GM12878 (cell line): Measurements from ENCODE around the gene CSH2. TPM values are rescaled to one million over a fixed set of nuclear protein-coding genes. Genes with fewer than 3 reads are reported as not detected.

Experiments used
- ATAC-seq: fragments of 200-7000 bp; cut with Tn5 transposase; 3 replicates; pipeline ENCODE4 v1.9.1; 2020; ENCODE audit warnings: mild to moderate bottlenecking, moderate library complexity
- BruUV-seq: library from RNA; stranded (reverse); fragments of 400-500 nt; replicated peaks from 2 replicates; lab custom pipeline; 2021; lab: Mats Ljungman, UMichigan
- CTCF ChIA-PET: fragments of 300-600 bp; sonication (Branson Sonifier 250); formaldehyde crosslinking; extraction: SDS; loops from one replicate; lab custom pipeline; 2021; ENCODE audit warnings: inconsistent platforms; lab: Yijun Ruan, JAX
- POLR2A ChIA-PET: fragments of 350-600 bp; formaldehyde crosslinking; extraction: SDS; loops from one replicate; lab custom pipeline; 2021; ENCODE audit warnings: inconsistent platforms; lab: Charles Lee
- RAD21 ChIA-PET: fragments of 300-600 bp; sonication (Branson Sonifier 250); formaldehyde crosslinking; loops from one replicate; lab custom pipeline; 2023; ENCODE audit warnings: antibody characterized with exemption; ENCODE audit not compliant: unreplicated experiment; lab: Charles Lee
- SMC1A ChIA-PET: fragments of 300-600 bp; sonication (Branson Sonifier 250); formaldehyde crosslinking; loops from one replicate; lab custom pipeline; 2023; ENCODE audit not compliant: unreplicated experiment, uncharacterized antibody; lab: Charles Lee
- DNase-seq: peaks from one replicate; pipeline ENCODE4 v3.0.0-alpha.2; 2011; ENCODE audit warnings: low read depth, low spot score
- FAIRE-seq: peaks from 3 replicates; lab custom pipeline; 2011; peaks lifted over from hg19 to GRCh38; lab: Jason Lieb, UNC
- H2AFZ ChIP-seq: 2 replicates; pipeline ENCODE4 v1.6.0; 2011; ENCODE audit warnings: low read depth, low read length, control low read depth; ENCODE audit not compliant: control insufficient read depth
- H3K27ac ChIP-seq: 2 replicates; pipeline ENCODE4 v1.5.1; 2011; ENCODE audit warnings: control low read depth; ENCODE audit not compliant: control insufficient read depth, insufficient read depth
- H3K27me3 ChIP-seq, 2 experiments: replicated peaks in 1 of 2; 2 replicates each; pipeline versions ENCODE4 v1.6.0 to v1.6.1; 2011; ENCODE audit warnings: low read length in 1 of 2; ENCODE audit not compliant: control insufficient read depth in 2 of 2, insufficient read depth in 2 of 2
- H3K36me3 ChIP-seq, 2 experiments: 2 replicates each; pipeline ENCODE4 v1.5.1; 2011; ENCODE audit warnings: low read length in 1 of 2; ENCODE audit not compliant: control insufficient read depth in 2 of 2, insufficient read depth in 2 of 2
- H3K4me1 ChIP-seq: 2 replicates; pipeline ENCODE4 v1.6.1; 2011; ENCODE audit warnings: mild to moderate bottlenecking, low read length, moderate library complexity, mixed read lengths; ENCODE audit not compliant: control insufficient read depth, insufficient read depth
- H3K4me2 ChIP-seq: 2 replicates; pipeline ENCODE4 v1.6.0; 2011; ENCODE audit warnings: control low read depth; ENCODE audit not compliant: control insufficient read depth, insufficient read depth
- H3K4me3 ChIP-seq: fragments of 200-600 bp; sonication (generic); 2 replicates; pipeline ENCODE4 v1.5.1; 2016
- H3K79me2 ChIP-seq: 2 replicates; pipeline ENCODE4 v1.6.0; 2011; ENCODE audit warnings: low read length; ENCODE audit not compliant: control insufficient read depth, insufficient read depth
- H3K9ac ChIP-seq: 2 replicates; pipeline ENCODE4 v1.8.0; 2011; ENCODE audit warnings: low read length, control low read depth, mixed read lengths; ENCODE audit not compliant: control insufficient read depth, insufficient read depth
- H3K9me3 ChIP-seq: replicated peaks from 3 replicates; pipeline ENCODE4 v1.5.1; 2011; ENCODE audit warnings: mild to moderate bottlenecking, low read length; ENCODE audit not compliant: control insufficient read depth, insufficient read depth
- H4K20me1 ChIP-seq: 2 replicates; pipeline ENCODE4 v1.6.0; 2011; ENCODE audit not compliant: control insufficient read depth, insufficient read depth
- CHD2 ChIP-seq: IDR thresholded peaks from 2 replicates; pipeline ENCODE4 v1.6.1; 2011; ENCODE audit warnings: low read depth, low read length, improper control_type of control experiment, borderline replicate concordance
- EED ChIP-seq: sonication (generic); IDR thresholded peaks from 2 replicates; pipeline ENCODE4 v1.6.1; 2016; ENCODE audit warnings: antibody characterized with exemption, low read depth
- IRF4 ChIP-seq: IDR thresholded peaks from 2 replicates; pipeline ENCODE4 v1.6.1; 2011; ENCODE audit warnings: low read depth, low read length
- MEF2B ChIP-seq: fragments of 450-650 bp; IDR thresholded peaks from 2 replicates; pipeline ENCODE4 v1.6.1; 2018; ENCODE audit warnings: mild to moderate bottlenecking, moderate library complexity; ENCODE audit not compliant: partially characterized antibody, poor library complexity, severe bottlenecking
- MTA2 ChIP-seq: fragments of 450-650 bp; IDR thresholded peaks from 2 replicates; pipeline ENCODE4 v1.6.1; 2016; ENCODE audit warnings: low read depth, mild to moderate bottlenecking, moderate library complexity
- MTA3 ChIP-seq: IDR thresholded peaks from 2 replicates; pipeline ENCODE4 v1.6.1; 2012; ENCODE audit warnings: low read length, inconsistent platforms, borderline replicate concordance
- NBN ChIP-seq: fragments of 450-650 bp; IDR thresholded peaks from 2 replicates; pipeline ENCODE4 v1.6.1; 2016
- NRF1 ChIP-seq: conservative IDR thresholded peaks from 2 replicates; pipeline ENCODE4 v1.6.1; 2011; ENCODE audit warnings: mild to moderate bottlenecking, low read depth, low read length, improper control_type of control experiment
- SIX5 ChIP-seq: IDR thresholded peaks from 2 replicates; pipeline ENCODE4 v1.6.1; 2011; ENCODE audit warnings: mild to moderate bottlenecking, low read depth, low read length, moderate library complexity; ENCODE audit not compliant: severe bottlenecking
- ZNF207 ChIP-seq: fragments of 450-650 bp; IDR thresholded peaks from 2 replicates; pipeline ENCODE4 v1.6.1; 2014; ENCODE audit warnings: antibody characterized with exemption, mild to moderate bottlenecking, borderline replicate concordance
- WGBS: methylation state at CpG from one replicate; pipeline ENCODE4 v1.1.6; 2016; ENCODE audit warnings: low lambda C conversion rate; ENCODE audit not compliant: insufficient replicate concordance, insufficient coverage; ENCODE audit errors: missing lambda C conversion rate; 5-methylcytosine and 5-hydroxymethylcytosine counted together
- in situ Hi-C: fragments of 300-500 bp; cut with MboI; formaldehyde crosslinking; loops from 9 replicates; pipeline ENCODE4 v1.14.3; 2018; ENCODE audit warnings: mixed read lengths
- intact Hi-C: fragments of 100-400 bp; cut with micrococcal nuclease; formaldehyde crosslinking; loops from one replicate; pipeline ENCODE4 v1.14.2; 2022; ENCODE audit not compliant: unreplicated experiment
- polyA plus RNA-seq, 11 experiments: library from polyadenylated mRNA; depleted of rRNA in 4 of 11; unstranded in 6 of 11; stranded (reverse) in 5 of 11; fragments of >200 nt; fragmentation: Nextera tagmentation in 4 of 11; fragmentation: Illumina TruSeq in 1 of 11; extraction: Ambion mirVana in 4 of 11; extraction: Trizol in 1 of 11; gene quantifications; 1 replicate in 1 of 11; 2 replicates in 10 of 11; pipeline versions ENCODE4 v1.2.1 to v1.2.3, GENCODE V29; 2011 to 2016; ENCODE audit warnings: inconsistent platforms in 2 of 11, missing spikeins in 2 of 11, low read depth in 1 of 11
- total RNA-seq, 4 experiments: library from RNA; depleted of rRNA in 3 of 4; stranded (reverse); fragments of >200 nt in 3 of 4; fragmentation: Illumina TruSeq in 1 of 4; extraction: Trizol in 1 of 4; gene quantifications; 2 replicates each; pipeline versions ENCODE4 v1.2.1 to v1.2.3, GENCODE V29; 2013 to 2021

CSH2 gene
- total and polyA plus RNA-seq, 10 of the 15 experiments (the other 5 are each of a cell fraction or from before 2014, with no cell fraction given), result not detected

DNA sequence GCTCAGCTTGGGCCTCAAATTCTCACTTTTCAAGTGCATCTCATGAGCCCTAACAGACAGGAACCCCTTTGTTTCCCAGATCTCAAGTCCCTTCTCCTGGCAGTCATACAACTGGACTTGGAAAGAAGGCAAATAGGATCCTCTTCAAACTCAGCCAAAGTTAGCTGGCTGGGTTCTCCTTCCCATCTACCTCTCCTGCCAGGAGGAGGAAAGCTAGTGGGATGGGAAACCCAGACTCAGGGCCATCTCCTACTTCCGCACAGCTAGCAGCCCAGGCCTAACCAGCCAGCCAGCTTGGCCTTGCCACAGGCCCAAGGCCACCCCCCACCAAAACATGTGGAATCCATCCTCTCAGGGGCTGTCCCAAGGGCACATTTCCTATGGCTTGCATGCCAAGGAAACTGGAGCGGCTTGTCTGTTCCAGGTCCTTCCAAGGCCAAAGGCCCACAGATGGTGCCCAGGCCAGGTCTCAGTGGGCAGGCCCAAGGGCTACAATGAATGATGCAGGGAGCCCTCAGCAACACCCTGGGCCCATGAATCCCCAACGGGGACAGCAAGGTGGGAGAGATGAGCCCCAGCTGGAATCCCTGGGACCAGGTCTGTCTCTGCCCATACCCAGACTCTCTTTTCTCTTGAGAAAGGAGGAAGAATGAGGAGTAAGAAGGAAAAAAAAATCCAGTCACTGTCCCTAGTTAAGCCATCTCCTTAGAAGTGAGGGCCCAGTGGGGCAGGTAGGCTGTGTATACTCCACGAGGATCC lies 32.7 kb downstream of the CSH2 start (continued):
- TF ChIP-seq MEF2B, result no peak
- TF ChIP-seq, all 136 proteins: peak for 0

DNA sequence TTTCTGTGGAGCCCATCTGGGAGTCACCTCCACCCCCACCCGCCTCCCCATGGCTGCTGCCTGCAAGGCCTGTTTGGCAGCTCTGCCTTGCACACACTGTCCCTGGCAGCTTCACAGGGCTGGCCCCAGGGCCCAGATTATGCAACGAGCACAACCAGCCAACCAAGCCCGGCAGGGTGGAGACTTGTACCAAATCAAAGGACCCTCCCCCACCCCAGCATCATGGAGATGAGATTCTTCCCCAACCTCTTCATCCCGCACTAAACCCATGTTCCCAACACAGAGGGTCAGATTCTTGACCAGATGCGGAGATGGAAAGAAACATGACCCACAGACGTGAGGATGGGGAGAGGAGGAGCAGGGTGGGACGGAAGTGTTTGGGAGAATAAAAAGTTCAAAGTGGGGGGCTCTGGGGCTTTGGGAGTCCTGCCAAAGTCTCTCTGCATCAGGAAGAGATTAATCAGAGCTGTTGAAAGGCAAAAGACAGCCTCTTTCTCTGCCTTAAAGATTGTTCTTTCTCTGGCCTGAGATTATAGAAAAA lies 34.8 kb downstream of the CSH2 start:
- Histone ChIP-seq H3K9ac (peak overlapping the region; percentile 32), H3K27me3 (no peaks in the 10 kb centered on the region), H3K4me2 (peak overlapping the region; percentile 93), H2AFZ (no peak overlapping the region), H4K20me1 (no peaks in the 10 kb centered on the region), H3K4me1 (peaks cover 16% of the 10 kb centered on the region), H3K9me3 (no peaks in the 10 kb centered on the region), H3K27ac (peak overlapping the region; percentile 38; the same call in 1 of the 2 replicates), H3K79me2 (peaks cover 51% of the 10 kb centered on the region), H3K4me3 (peak overlapping the region; percentile 97), H3K36me3 (peaks cover 13 to 15% of the 10 kb centered on the region in 2 experiments; a peak in 3 of 4 replicates)
- BruUV-seq, result no TSS peak
- ChIA-PET RAD21 (interaction anchor here (0.7 to 1.8 kb wide), 5 partner anchors 10 to 216 kb away, joined by 3 to 4 read pairs (median 4); no protein-coding TSS in a partner anchor), POLR2A (interaction anchor here (0.6 to 1.8 kb wide), 10 partner anchors 10 to 182 kb away, joined by 3 to 16 read pairs (median 4); partner anchors contain the start of genes CCDC47, CD79B, DDX42 and ICAM2), SMC1A (interaction anchor here (1.2 to 2.2 kb wide), 3 partner anchors 10 to 67 kb away, joined by 3 to 5 read pairs (median 3); no protein-coding TSS in a partner anchor), CTCF (interaction anchor here (0.6 to 2.4 kb wide), 6 partner anchors 10 to 288 kb away, joined by 3 to 10 read pairs (median 5); partner anchors contain the start of gene DCAF7)
- intact Hi-C loops (loop anchor here (1.0 kb wide), 1 partner anchor 11 kb away; the partner anchor contains the start of genes FTSJ3 and PSMC5), in situ Hi-C loops (loop anchor here (25.0 kb wide), 1 partner anchor 401 kb away; the partner anchor contains the start of gene CYB561)
- ATAC-seq (no peak), FAIRE-seq (no peak), DNase-seq (no peak)
- WGBS, result 72% methylated on average over 7 of the region's 7 CpGs
- TF ChIP-seq MTA2 (no peak), EED (no peak), ZNF207 (no peak), IRF4 (no peak), CHD2 (no peak), NRF1 (no peak), NBN (no peak), SIX5 (no peak), MTA3 (no peak)
